Ovary (tissue), 9 donors: Measurements from ENCODE around the gene RASSF8. TPM values are rescaled to one million over a fixed set of nuclear protein-coding genes. Genes with fewer than 3 reads are reported as not detected.

Experiments used
- DNase-seq, 5 donors: peaks; one replicate each; pipeline ENCODE4 v3.0.0-alpha.2; 2019 to 2020
- H3K27ac ChIP-seq, 2 donors: fragments of 200-600 bp; one replicate each; pipeline versions ENCODE4 v1.5.1 to v1.8.0; 2019 to 2022
- H3K27me3 ChIP-seq: fragments of 200-600 bp; one replicate; pipeline ENCODE4 v1.8.0; 2022
- H3K36me3 ChIP-seq: fragments of 200-600 bp; sonication (generic); one replicate; pipeline ENCODE4 v1.5.1; 2019
- H3K4me1 ChIP-seq: one replicate; pipeline ENCODE4 v1.8.1; 2013; ENCODE audit warnings: mild to moderate bottlenecking, moderate library complexity; ENCODE audit not compliant: insufficient read depth
- H3K4me3 ChIP-seq: fragments of 200-600 bp; sonication (generic); one replicate; pipeline ENCODE4 v1.5.1; 2017
- H3K9me3 ChIP-seq, 2 donors: fragments of 200-600 bp in 1 of 2; sonication (generic) in 1 of 2; one replicate each; pipeline versions ENCODE4 v1.5.1 to v1.8.1; 2013 to 2019; ENCODE audit warnings: mild to moderate bottlenecking in 1 of 2, moderate library complexity in 1 of 2
- CTCF ChIP-seq, 3 donors: fragments of 450-650 bp in 2 of 3; fragments of 200-600 bp in 1 of 3; IDR thresholded peaks; one replicate each; pipeline versions ENCODE4 v1.5.1 to v1.8.0; 2016 to 2022; ENCODE audit warnings: antibody characterized with exemption in 3 of 3, mild to moderate bottlenecking in 1 of 3
- EP300 ChIP-seq: sonication (generic); formaldehyde crosslinking; IDR thresholded peaks from one replicate; pipeline ENCODE4 v1.6.1; 2017; ENCODE audit warnings: antibody characterized with exemption
- POLR2A ChIP-seq: fragments of 450-650 bp; IDR thresholded peaks from one replicate; pipeline ENCODE4 v1.6.1; 2017; ENCODE audit warnings: antibody characterized with exemption, mild to moderate bottlenecking, moderate library complexity
- whole genome bisulfite sequencing, 3 donors: extraction: QIAGEN DNeasy Blood & Tissue Kit in 1 of 3; methylation state at CpG; one replicate each; pipeline versions ENCODE4 v1.1.5 to v1.1.7; 2013 to 2017; 5-methylcytosine and 5-hydroxymethylcytosine counted together
- intact Hi-C, 4 donors: fragments of 100-400 bp; cut with DNase I; formaldehyde crosslinking; loops; one replicate each; pipeline versions ENCODE4 v1.11.0 to v1.15.1; 2022 to 2023
- polyA plus RNA-seq, 2 donors: library from polyadenylated mRNA; stranded (reverse); fragments of 200-250 nt in 1 of 2; fragments of 350-450 nt in 1 of 2; fragmentation: Illumina TruSeq in 1 of 2; extraction: RNeasy Lipid Tissue Mini Kit (QIAGEN cat#74804) in 1 of 2; gene quantifications; one replicate each; pipeline ENCODE4 v1.2.3, GENCODE V29; 2013 to 2014
- total RNA-seq, 7 donors: library from RNA; depleted of rRNA in 2 of 7; stranded (reverse); fragments of >200 nt in 2 of 7; fragmentation: NEBNext Ultra II Directional in 3 of 7; extraction: Animal tissue kit (Norgen Biotek cat#: 25700) in 3 of 7; gene quantifications; one replicate each; pipeline versions ENCODE4 v1.1.0 to v1.2.4, GENCODE V29; 2016 to 2023
- donor health status: DM: no; HTN: no; CAD: no; lungs with moderate emphysema.
- donor health status: DM: no; HTN: no; CAD: no.
- donor health status: Bipolar disorder and iron deficiency.
- donor health status: DM: yes; HTN: yes; CAD: no.
- donor health status: DM: no; HTN: no; CAD: no.
- donor health status: DM: yes; HTN: yes; CAD: no.

Gene RASSF8
- total and polyA plus RNA-seq, 9 donors: 16.5 to 134 (median 82.5) TPM

GRCh38 chr12:26046203-26046602 is 87.7 kb downstream of the RASSF8 start:
- TF ChIP-seq CTCF (IDR thresholded peaks at IDR 0.05) (no peak), EP300 (no peak), POLR2A (no peak)
- no peaks in the 10 kb centered on the region for H3K27me3 ChIP-seq
- intact Hi-C loops: no loop called here
- DNase-seq: no peak
- H3K4me1 ChIP-seq: peaks cover 2% of the 10 kb centered on the region
- H3K36me3 ChIP-seq: no peaks in the 10 kb centered on the region
- H3K4me3 ChIP-seq: no peak overlapping the region
- no peaks in the 10 kb centered on the region for H3K9me3 ChIP-seq
- H3K27ac ChIP-seq: no peak overlapping the region

- no peak overlapping the region for H3K4me3 ChIP-seq
- no peaks in the 10 kb centered on the region for H3K36me3 ChIP-seq
- H3K4me1 ChIP-seq: peaks cover 2% of the 10 kb centered on the region
- H3K27ac ChIP-seq: no peak overlapping the region
- no peaks in the 10 kb centered on the region for H3K9me3 ChIP-seq
- WGBS, 3 donors: 10 to 16% (median 16%) methylated on average over 1 of the region's 1 CpG
- intact Hi-C loops: no loop called here
- DNase-seq: no peak
- TF ChIP-seq EP300 (no peak), POLR2A (no peak), CTCF (IDR thresholded peaks at IDR 0.05) (no peak)
- H3K27me3 ChIP-seq: no peaks in the 10 kb centered on the region
Measured at GRCh38 chr12:26046906-26047305, 88.4 kb downstream of the RASSF8 start.

GRCh38 chr12:26047401-26048226 is 89.1 kb downstream of the RASSF8 start:
- 87 to 95% (median 93%) methylated on average over 9 of the region's 9 CpGs for WGBS, 3 donors
- Histone ChIP-seq H3K9me3 (no peaks in the 10 kb centered on the region), H3K36me3 (no peaks in the 10 kb centered on the region), H3K4me1 (peaks cover 2% of the 10 kb centered on the region), H3K27ac (no peak overlapping the region), H3K27me3 (no peaks in the 10 kb centered on the region), H3K4me3 (no peak overlapping the region)
- DNase-seq: no peak
- intact Hi-C loops: no loop called here
- no peak for TF ChIP-seq EP300
- no peak for TF ChIP-seq CTCF (IDR thresholded peaks at IDR 0.05)
- TF ChIP-seq POLR2A: no peak

GRCh38 chr12:26052652-26053051 is 94.2 kb downstream of the RASSF8 start:
- 76 to 92% (median 78%) methylated on average over 4 of the region's 4 CpGs for WGBS, 3 donors
- no peaks in the 10 kb centered on the region for H3K9me3 ChIP-seq
- no peak for TF ChIP-seq POLR2A
- no peak for TF ChIP-seq CTCF (IDR thresholded peaks at IDR 0.05)
- TF ChIP-seq EP300: no peak
- no peaks in the 10 kb centered on the region for H3K27me3 ChIP-seq
- intact Hi-C loops: no loop called here
- H3K36me3 ChIP-seq: no peaks in the 10 kb centered on the region
- H3K4me1 ChIP-seq: no peaks in the 10 kb centered on the region
- H3K27ac ChIP-seq: no peak overlapping the region
- no peak for DNase-seq
- no peak overlapping the region for H3K4me3 ChIP-seq
